Measurements from ENCODE around the gene KIRREL1. TPM values are rescaled to one million over a fixed set of nuclear protein-coding genes. Genes with fewer than 3 reads are reported as not detected.
A peak's percentile ranks its signal among the peaks of the same experiment; 100 is the strongest.

Gene KIRREL1
- total RNA-seq, 2 donors from 2014 or later: 22.8 to 26.5 TPM

DNA sequence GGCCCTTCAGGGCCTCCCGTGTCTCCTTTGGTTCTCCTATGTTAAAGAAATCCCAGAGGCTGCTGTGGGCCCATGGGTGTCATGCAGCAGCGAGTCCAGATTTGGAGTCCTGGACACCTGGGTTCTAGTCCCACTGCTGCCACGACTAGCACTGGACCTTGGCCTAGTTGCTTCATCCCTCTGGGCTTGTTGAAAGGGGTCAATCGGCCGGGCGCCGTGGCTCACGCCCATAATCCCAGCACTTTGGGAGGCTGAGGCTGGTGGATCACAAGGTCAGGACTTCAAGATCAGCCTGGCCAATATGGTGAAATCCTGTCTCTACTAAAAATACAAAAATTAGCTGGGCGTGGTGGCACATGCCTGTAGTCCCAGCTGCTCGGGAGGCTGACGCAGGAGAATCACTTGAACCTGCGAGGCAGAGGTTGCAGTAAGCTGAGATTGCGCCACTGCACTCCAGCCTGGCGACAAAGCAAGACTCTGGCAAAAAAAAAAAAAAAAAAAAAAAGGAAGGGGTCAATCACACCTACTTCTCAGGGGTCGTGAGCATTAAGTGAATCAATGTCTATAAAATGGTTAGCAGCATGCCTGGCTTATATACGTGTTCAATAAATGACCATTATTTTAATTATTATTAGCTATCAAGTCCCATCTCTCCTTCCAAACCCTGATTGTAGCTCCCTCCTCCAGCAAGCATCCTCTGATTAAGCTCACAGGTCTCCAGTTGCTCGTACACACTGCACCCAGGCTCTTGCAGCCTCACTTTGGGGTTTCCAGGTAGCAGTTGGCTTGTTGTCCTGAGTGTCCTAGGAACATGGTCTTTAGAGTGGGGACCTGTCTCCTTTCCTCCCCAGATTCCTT is 43.8 kb downstream of the KIRREL1 start:
- H3K4me3 Mint-ChIP-seq: no peak overlapping the region
- no peaks in the 10 kb centered on the region for H3K9me3 ChIP-seq (ENCODE audit: control insufficient read depth, low read length)
- H3K9ac ChIP-seq (ENCODE audit: extremely low read depth, low read length, poor library complexity, severe bottlenecking): no peak overlapping the region
- no peak overlapping the region for H3K4me3 ChIP-seq (ENCODE audit: low read length)
- H3K27me3 Mint-ChIP-seq (ENCODE audit: insufficient read depth): no peaks in the 10 kb centered on the region
- no peak overlapping the region for H3K27ac Mint-ChIP-seq
- 95% methylated on average over 13 to 17 of the region's 17 CpGs for WGBS, 2 experiments (ENCODE audit: insufficient coverage in 1 of 2, insufficient read length in 1 of 2)
- peak overlapping the region; percentile 2 for H3K27ac ChIP-seq (ENCODE audit: low read depth, low read length)
- peaks cover 10% of the 10 kb centered on the region for H3K4me1 ChIP-seq (ENCODE audit: control insufficient read depth, insufficient read depth, low read length)
- H3K36me3 ChIP-seq (ENCODE audit: control insufficient read depth, insufficient read depth, low read length): peaks cover 3% of the 10 kb centered on the region
- H3K36me3 Mint-ChIP-seq (ENCODE audit: low read depth): peaks cover 8% of the 10 kb centered on the region
- no peak for DNase-seq
- H3K27me3 ChIP-seq (ENCODE audit: control insufficient read depth, insufficient read depth, low read length, poor library complexity, severe bottlenecking): no peaks in the 10 kb centered on the region
- TF ChIP-seq, protein P1, sequence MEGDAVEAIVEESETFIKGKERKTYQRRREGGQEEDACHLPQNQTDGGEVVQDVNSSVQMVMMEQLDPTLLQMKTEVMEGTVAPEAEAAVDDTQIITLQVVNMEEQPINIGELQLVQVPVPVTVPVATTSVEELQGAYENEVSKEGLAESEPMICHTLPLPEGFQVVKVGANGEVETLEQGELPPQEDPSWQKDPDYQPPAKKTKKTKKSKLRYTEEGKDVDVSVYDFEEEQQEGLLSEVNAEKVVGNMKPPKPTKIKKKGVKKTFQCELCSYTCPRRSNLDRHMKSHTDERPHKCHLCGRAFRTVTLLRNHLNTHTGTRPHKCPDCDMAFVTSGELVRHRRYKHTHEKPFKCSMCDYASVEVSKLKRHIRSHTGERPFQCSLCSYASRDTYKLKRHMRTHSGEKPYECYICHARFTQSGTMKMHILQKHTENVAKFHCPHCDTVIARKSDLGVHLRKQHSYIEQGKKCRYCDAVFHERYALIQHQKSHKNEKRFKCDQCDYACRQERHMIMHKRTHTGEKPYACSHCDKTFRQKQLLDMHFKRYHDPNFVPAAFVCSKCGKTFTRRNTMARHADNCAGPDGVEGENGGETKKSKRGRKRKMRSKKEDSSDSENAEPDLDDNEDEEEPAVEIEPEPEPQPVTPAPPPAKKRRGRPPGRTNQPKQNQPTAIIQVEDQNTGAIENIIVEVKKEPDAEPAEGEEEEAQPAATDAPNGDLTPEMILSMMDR (conservative IDR thresholded peaks at IDR 0.05): no peak
- H3K9me3 Mint-ChIP-seq: no peaks in the 10 kb centered on the region
- H3K4me1 Mint-ChIP-seq: peaks cover 24% of the 10 kb centered on the region

DNA sequence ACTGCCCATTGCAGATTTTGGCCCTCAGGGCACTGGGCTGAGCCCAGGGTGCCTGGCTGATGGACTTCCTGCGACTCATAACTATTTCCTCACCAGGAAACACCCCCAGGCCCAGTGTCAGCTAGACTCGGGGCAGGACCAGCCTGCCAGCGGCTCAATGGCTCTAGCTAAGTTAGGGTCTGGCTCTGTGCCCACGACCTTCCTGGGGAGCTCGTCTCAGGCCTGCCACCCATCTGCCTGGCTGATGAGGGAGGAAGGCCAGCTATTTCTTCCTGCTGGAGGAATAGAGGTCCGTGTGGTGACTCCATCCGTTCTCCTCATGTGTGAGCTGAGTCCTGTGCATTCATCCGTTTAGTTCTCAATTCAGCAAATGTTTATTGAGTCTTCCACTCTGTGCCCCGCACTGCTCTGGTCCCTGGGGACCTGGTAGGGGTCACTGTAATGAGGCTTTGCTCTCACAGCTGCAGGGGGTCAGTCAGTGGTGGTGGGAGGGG is 44.5 kb downstream of the KIRREL1 start:
- 64 to 69% methylated on average over 6 to 9 of the region's 9 CpGs for WGBS, 2 experiments (ENCODE audit: insufficient coverage in 1 of 2, insufficient read length in 1 of 2)
- H3K4me3 Mint-ChIP-seq: no peak overlapping the region

DNA sequence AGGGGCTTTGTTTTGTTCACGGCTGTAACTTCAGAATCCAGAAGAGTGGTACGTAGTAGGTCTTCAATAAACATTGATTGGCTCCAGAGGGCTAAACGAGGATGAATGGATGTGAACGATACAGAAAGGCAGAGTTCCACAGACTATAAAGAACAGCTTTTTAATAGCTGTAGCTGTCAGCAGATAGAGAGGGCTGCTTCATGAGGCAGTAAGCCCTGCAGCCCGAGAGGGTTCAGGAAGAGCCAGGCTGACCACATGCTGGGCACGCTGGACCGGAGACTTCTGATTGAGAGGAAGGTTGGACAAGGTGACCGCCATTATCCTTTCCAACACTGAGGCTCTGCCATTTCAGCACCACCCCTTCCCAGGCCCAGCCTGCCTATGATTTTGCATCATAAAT is 45.3 kb downstream of the KIRREL1 start:
- H3K9ac ChIP-seq (ENCODE audit: extremely low read depth, low read length, poor library complexity, severe bottlenecking): no peak overlapping the region
- H3K4me1 Mint-ChIP-seq: peaks cover 34% of the 10 kb centered on the region
- no peaks in the 10 kb centered on the region for H3K9me3 Mint-ChIP-seq
- H3K27me3 Mint-ChIP-seq (ENCODE audit: insufficient read depth): no peaks in the 10 kb centered on the region
- no peaks in the 10 kb centered on the region for H3K27me3 ChIP-seq (ENCODE audit: control insufficient read depth, insufficient read depth, low read length, poor library complexity, severe bottlenecking)
- no peak overlapping the region for H3K4me3 Mint-ChIP-seq
- H3K9me3 ChIP-seq (ENCODE audit: control insufficient read depth, low read length): no peaks in the 10 kb centered on the region
- no peak for DNase-seq
- peak overlapping the region; percentile 15 for H3K27ac ChIP-seq (ENCODE audit: low read depth, low read length)
- no peaks in the 10 kb centered on the region for H3K36me3 Mint-ChIP-seq (ENCODE audit: low read depth)
- TF ChIP-seq, protein P1 (conservative IDR thresholded peaks at IDR 0.05): no peak
- H3K4me3 ChIP-seq (ENCODE audit: low read length): no peak overlapping the region
- H3K36me3 ChIP-seq (ENCODE audit: control insufficient read depth, insufficient read depth, low read length): no peaks in the 10 kb centered on the region
- WGBS, 2 experiments (ENCODE audit: insufficient coverage in 1 of 2, insufficient read length in 1 of 2): 81 to 92% methylated on average over 6 to 8 of the region's 8 CpGs
- peaks cover 18% of the 10 kb centered on the region for H3K4me1 ChIP-seq (ENCODE audit: control insufficient read depth, insufficient read depth, low read length)
- H3K27ac Mint-ChIP-seq: no peak overlapping the region

More for the DNA sequence above, 44.5 kb downstream of the KIRREL1 start:
- TF ChIP-seq, protein P1 (conservative IDR thresholded peaks at IDR 0.05): no peak
- no peak for DNase-seq
- peak overlapping the region; percentile 2 for H3K27ac ChIP-seq (ENCODE audit: low read depth, low read length)
- H3K4me1 ChIP-seq (ENCODE audit: control insufficient read depth, insufficient read depth, low read length): peaks cover 13% of the 10 kb centered on the region
- Mint-ChIP-seq H3K9me3 (no peaks in the 10 kb centered on the region), H3K27ac (peak overlapping the region; percentile 59), H3K36me3 (ENCODE audit: low read depth) (peaks cover 3% of the 10 kb centered on the region), H3K4me1 (peaks cover 27% of the 10 kb centered on the region), H3K27me3 (ENCODE audit: insufficient read depth) (no peaks in the 10 kb centered on the region)
- no peaks in the 10 kb centered on the region for H3K9me3 ChIP-seq (ENCODE audit: control insufficient read depth, low read length)
- H3K27me3 ChIP-seq (ENCODE audit: control insufficient read depth, insufficient read depth, low read length, poor library complexity, severe bottlenecking): no peaks in the 10 kb centered on the region
- no peak overlapping the region for H3K4me3 ChIP-seq (ENCODE audit: low read length)
- peaks cover 3% of the 10 kb centered on the region for H3K36me3 ChIP-seq (ENCODE audit: control insufficient read depth, insufficient read depth, low read length)
- H3K9ac ChIP-seq (ENCODE audit: extremely low read depth, low read length, poor library complexity, severe bottlenecking): no peak overlapping the region

Data from endodermal cell (in vitro differentiated cells).